Naive thymus-derived CD8-positive, alpha-beta T cell (primary cell): ENCODE measurements around the gene CCDC85C. TPM values are rescaled to one million over a fixed set of nuclear protein-coding genes. Genes with fewer than 3 reads are reported as not detected.

Experiments
- ATAC-seq, 2 donors: fragments of 150-1000 bp; cut with Tn5 transposase in 1 of 2; sonication (Bioruptor Pico), chemical (Tn5 transposase) in 1 of 2; 1 replicate in 1 of 2; 2 replicates in 1 of 2; pipeline ENCODE4 v1.10.0; 2021; ENCODE audit warnings: mild to moderate bottlenecking in 2 of 2, moderate library complexity in 2 of 2
- POLR2A ChIA-PET: fragments of 350-600 bp; sonication (Branson Sonifier 250); formaldehyde crosslinking; loops from one replicate; lab custom pipeline; 2021; ENCODE audit warnings: antibody characterized with exemption; lab: Charles Lee
- DNase-seq, 10 donors: peaks; one replicate each; pipeline versions ENCODE4 v3.0.0 to v3.0.0-alpha.2; 2020 to 2022
- H3K27ac Mint-ChIP-seq, 10 donors: one replicate each; pipeline ENCODE4 v1.8.0; 2020 to 2022; ENCODE audit warnings: mild to moderate bottlenecking in 10 of 10, mixed read lengths in 10 of 10, moderate library complexity in 4 of 10, inconsistent platforms in 1 of 10
- H3K27me3 Mint-ChIP-seq, 5 donors: one replicate each; pipeline ENCODE4 v1.8.0; 2021 to 2022; ENCODE audit warnings: mixed read lengths in 5 of 5
- H3K36me3 Mint-ChIP-seq, 3 donors: one replicate each; pipeline ENCODE4 v1.8.0; 2020 to 2022; ENCODE audit warnings: mixed read lengths in 3 of 3, mild to moderate bottlenecking in 2 of 3, inconsistent platforms in 1 of 3
- H3K4me1 Mint-ChIP-seq, 4 donors: one replicate each; pipeline ENCODE4 v1.8.0; 2021 to 2022; ENCODE audit warnings: mixed read lengths in 4 of 4
- H3K4me3 Mint-ChIP-seq, 10 donors: one replicate each; pipeline ENCODE4 v1.8.0; 2020 to 2022; ENCODE audit warnings: mild to moderate bottlenecking in 10 of 10, mixed read lengths in 10 of 10, moderate library complexity in 6 of 10, inconsistent platforms in 1 of 10
- H3K9me3 Mint-ChIP-seq, 9 donors: one replicate each; pipeline ENCODE4 v1.8.0; 2020 to 2022; ENCODE audit warnings: mixed read lengths in 9 of 9, mild to moderate bottlenecking in 3 of 9, inconsistent platforms in 1 of 9, moderate library complexity in 1 of 9
- polyA plus RNA-seq, 3 donors: library from polyadenylated mRNA; unstranded; fragments of 300-500 nt; fragmentation: Illumina TruSeq; gene quantifications; one replicate each; pipeline ENCODE4 v1.2.3, GENCODE V29; 2021
- total RNA-seq, 8 experiments: library from RNA in 2 of 8; stranded (reverse) in 2 of 8; gene quantifications; one replicate each; pipeline ENCODE4 v1.2.3 and lab custom pipeline; 2021 to 2026

The CCDC85C gene
- total and polyA plus RNA-seq, 5 experiments from 2014 or later: 0.67 to 10.1 (median 1.4) TPM

DNA sequence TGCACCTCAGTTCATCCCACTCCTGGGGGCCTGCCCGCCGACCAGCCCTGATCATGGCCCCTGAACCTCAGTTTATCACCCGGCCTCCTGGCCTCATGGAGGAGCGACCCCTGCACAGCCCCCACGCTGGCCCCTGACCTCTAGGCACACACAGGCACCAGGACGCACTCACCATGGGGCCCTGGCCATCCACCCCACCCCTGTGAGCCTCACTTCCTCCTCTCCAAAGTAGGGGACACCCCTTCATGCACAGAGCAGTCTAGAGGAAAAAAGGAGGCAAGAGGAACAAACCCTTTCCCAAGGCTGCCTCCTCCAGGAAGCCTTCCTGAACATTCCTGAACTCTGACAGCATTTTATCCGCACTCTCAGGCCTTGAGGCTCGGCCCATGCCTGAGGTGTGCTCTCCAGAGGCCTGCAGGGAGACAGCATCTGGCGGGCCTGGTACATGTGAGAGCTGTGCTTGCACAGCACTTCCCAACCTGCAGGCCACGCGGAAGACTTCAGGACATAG, 83.4 kb downstream of the CCDC85C start:
- DNase-seq (peak in 1 of 10 donors; percentile 53), ATAC-seq (no peak)
- Mint-ChIP-seq H3K4me3 (no peak overlapping the region), H3K27me3 (no peaks in the 10 kb centered on the region), H3K9me3 (no peaks in the 10 kb centered on the region), H3K36me3 (no peaks in the 10 kb centered on the region), H3K27ac (peak overlapping the region in 1 of 10 donors; percentile 41), H3K4me1 (peaks cover 6 to 16% (median 10%) of the 10 kb centered on the region in 4 donors)
- POLR2A ChIA-PET: no interaction called here

DNA sequence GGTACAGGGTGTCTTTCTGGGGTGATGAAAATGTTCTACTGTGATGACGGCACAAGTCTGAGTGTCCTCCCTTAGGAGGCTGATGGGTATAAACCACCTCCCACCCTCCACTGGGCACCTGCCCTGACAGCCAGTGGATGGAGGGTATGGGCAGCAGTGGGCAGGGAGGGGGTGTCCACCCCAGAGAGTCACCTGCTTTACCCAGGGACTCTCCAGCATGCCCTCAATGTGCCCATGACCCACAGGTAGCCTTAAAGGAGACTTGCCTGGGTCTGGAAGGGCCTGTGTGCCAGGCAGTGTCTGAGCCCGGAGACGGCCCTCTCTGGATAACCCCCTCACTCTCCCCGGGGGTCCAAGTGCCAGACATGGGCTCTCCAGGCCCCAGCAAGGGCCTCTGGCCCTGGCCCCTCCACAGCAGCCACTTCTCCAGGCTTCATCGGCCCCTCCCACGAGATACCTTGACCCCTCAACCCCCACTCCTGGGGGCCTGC, 84.0 kb downstream of the CCDC85C start:
- DNase-seq: peak in 1 of 10 donors; percentile 35
- POLR2A ChIA-PET: no interaction called here
- Mint-ChIP-seq H3K27me3 (no peaks in the 10 kb centered on the region), H3K4me1 (peaks cover 2 to 10% (median 5%) of the 10 kb centered on the region in 4 donors), H3K4me3 (no peak overlapping the region), H3K27ac (no peak overlapping the region), H3K9me3 (no peaks in the 10 kb centered on the region), H3K36me3 (no peaks in the 10 kb centered on the region)
- no peak for ATAC-seq

DNA sequence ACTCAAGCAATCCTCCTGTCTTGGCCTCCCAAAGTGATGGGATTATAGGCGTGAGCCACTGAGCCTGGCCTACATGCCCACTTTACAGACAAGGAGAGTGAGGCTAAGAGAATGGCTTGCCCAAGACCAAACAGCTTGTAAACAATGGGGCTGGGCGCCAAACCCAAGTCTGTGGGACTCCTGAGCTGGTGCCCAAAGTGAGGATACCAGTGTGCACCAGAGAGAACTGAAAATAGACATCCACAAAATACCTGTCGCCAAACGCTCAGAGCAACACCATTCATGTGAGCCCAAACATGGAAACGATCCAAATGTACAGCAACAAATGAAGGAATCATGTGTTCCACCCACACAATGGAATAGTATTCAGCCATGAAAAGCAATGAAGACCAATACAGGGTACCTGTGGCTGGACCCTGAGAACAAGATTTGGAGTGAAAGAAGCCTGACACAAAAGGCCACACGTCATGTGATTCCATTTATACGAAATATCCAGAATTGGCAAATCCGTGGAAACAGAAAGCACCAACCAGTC, 84.6 kb downstream of the CCDC85C start:
- H3K4me3 Mint-ChIP-seq: no peak overlapping the region
- DNase-seq: no peak
- POLR2A ChIA-PET: interaction anchor here (0.7 kb wide), 1 partner anchor 895 kb away, joined by 8 read pairs; no protein-coding TSS in a partner anchor
- no peak overlapping the region for H3K27ac Mint-ChIP-seq
- H3K9me3 Mint-ChIP-seq: no peaks in the 10 kb centered on the region
- no peaks in the 10 kb centered on the region for H3K36me3 Mint-ChIP-seq
- peaks cover 0 to 4% (median 1%) of the 10 kb centered on the region in 4 donors for H3K4me1 Mint-ChIP-seq
- H3K27me3 Mint-ChIP-seq: no peaks in the 10 kb centered on the region
- ATAC-seq: no peak

GRCh38 chr14:99518441-99519346, 85.3 kb downstream of the CCDC85C start:
- no peak overlapping the region for H3K4me3 Mint-ChIP-seq
- ATAC-seq (peak; percentile 83 to 88), DNase-seq (peak; percentile 63 to 89 (median 82))
- no peaks in the 10 kb centered on the region for H3K4me1 Mint-ChIP-seq
- POLR2A ChIA-PET: interaction anchor here (0.7 kb wide), 1 partner anchor 896 kb away, joined by 8 read pairs; no protein-coding TSS in a partner anchor
- H3K36me3 Mint-ChIP-seq: no peaks in the 10 kb centered on the region
- no peaks in the 10 kb centered on the region for H3K27me3 Mint-ChIP-seq
- H3K9me3 Mint-ChIP-seq: no peaks in the 10 kb centered on the region
- no peak overlapping the region for H3K27ac Mint-ChIP-seq

DNA sequence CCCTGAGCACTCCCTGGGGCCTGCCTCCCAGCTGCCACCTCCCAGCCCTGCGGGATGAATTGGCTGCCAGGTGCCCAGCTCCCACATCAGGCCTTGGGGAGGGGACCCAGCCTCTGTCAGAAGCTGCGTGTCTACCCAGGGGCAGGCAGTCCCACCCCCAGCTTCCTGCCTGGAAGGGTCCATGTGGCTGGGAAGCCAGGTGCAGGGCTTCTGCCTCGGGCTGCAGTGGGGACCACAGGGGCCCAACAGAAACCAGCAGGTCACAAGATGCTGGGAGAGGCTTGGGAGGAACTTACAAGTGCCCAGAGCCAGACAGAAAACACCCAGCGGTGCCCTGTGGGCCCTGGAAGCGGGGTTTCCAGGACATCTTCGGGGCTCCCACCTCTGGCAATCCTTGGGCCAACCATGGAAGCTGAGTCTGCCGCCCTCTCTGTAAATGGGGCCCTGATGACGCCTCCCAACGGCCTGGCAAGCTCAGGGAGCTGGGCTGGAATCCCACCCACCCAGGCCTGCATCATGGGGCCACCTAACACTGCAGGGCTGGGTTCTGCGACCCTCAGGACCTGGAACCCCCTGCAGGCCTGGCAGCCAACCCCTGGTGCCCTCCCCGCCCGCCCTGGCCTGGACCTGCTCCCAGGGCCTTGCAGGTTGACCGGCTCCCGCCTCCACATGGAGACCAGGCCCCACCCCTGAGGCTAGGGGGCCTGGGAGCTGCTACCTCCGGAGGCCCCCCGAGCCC, 86.2 kb downstream of the CCDC85C start:
- POLR2A ChIA-PET: no interaction called here
- no peak overlapping the region for H3K27ac Mint-ChIP-seq
- H3K36me3 Mint-ChIP-seq: peaks cover 0 to 4% (median 0%) of the 10 kb centered on the region in 3 donors
- H3K4me3 Mint-ChIP-seq: no peak overlapping the region
- ATAC-seq (no peak), DNase-seq (peak in 1 of 10 donors; percentile 42)
- H3K9me3 Mint-ChIP-seq: no peaks in the 10 kb centered on the region
- H3K4me1 Mint-ChIP-seq: no peaks in the 10 kb centered on the region
- no peaks in the 10 kb centered on the region for H3K27me3 Mint-ChIP-seq

DNA sequence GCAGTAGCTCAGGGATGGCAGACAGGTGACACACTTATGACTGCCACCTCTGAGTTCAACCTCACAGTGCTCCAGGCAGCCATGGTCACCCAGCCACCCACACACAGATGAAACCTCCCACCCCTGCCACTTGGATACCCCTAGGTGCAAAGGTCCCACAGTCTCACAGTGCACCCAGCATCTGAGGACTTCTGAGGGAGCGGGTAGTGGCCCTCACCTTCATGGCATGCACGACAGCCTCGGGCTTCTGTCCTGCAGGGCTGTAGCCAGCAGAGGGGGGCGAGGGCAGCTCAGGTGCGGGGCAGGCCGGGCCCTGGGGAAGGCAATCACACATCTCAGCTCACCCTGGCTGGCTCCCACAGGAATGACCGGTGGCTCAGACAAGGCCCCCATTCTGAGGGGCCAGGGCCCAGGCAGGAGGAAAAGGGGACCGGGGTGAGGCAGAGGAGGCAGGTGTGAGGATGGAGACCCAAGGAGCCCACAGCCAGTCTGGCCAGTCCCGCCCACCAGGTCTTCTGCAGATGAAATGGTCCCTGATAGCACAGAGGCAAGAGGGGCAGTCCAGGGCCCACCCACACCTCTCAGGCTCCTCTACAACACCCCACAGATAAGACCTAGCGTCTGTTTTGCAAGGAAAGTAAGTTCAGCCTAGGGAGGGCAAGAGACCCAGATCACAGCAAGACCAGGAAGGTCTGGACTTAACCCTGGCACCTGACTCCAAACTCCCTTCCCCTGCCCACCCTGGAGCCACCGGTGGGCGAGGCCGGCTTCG, 87.0 kb downstream of the CCDC85C start:
- Mint-ChIP-seq H3K27me3 (no peaks in the 10 kb centered on the region), H3K36me3 (peaks cover 0 to 10% (median 0%) of the 10 kb centered on the region in 3 donors), H3K4me1 (no peaks in the 10 kb centered on the region), H3K4me3 (peak overlapping the region in 1 of 10 donors; percentile 22), H3K27ac (peak overlapping the region in 1 of 10 donors; percentile 53), H3K9me3 (no peaks in the 10 kb centered on the region)
- POLR2A ChIA-PET: interaction anchor here (1.4 kb wide), 1 partner anchor 36 kb away, joined by 3 read pairs; the partner anchor contains the start of genes CCNK and SETD3
- no peak for ATAC-seq
- DNase-seq: peak in 1 of 10 donors; percentile 24

- H3K36me3 Mint-ChIP-seq: peaks cover 0 to 14% (median 0%) of the 10 kb centered on the region in 3 donors
- no peaks in the 10 kb centered on the region for H3K4me1 Mint-ChIP-seq
- ATAC-seq (no peak), DNase-seq (peak in 1 of 10 donors; percentile 63)
- no peak overlapping the region for H3K4me3 Mint-ChIP-seq
- peak overlapping the region in 1 of 10 donors; percentile 25 for H3K27ac Mint-ChIP-seq
- POLR2A ChIA-PET: interaction anchor here (1.4 kb wide), 1 partner anchor 35 kb away, joined by 3 read pairs; the partner anchor contains the start of genes CCNK and SETD3
- H3K9me3 Mint-ChIP-seq: no peaks in the 10 kb centered on the region
- no peaks in the 10 kb centered on the region for H3K27me3 Mint-ChIP-seq
Observed at GRCh38 chr14:99516156-99516870, 87.7 kb downstream of the CCDC85C start.

- DNase-seq: peak in 1 of 10 donors; percentile 59
- Mint-ChIP-seq H3K4me3 (no peak overlapping the region), H3K4me1 (no peaks in the 10 kb centered on the region), H3K27ac (peak overlapping the region in 2 of 10 donors; percentile 55 to 71), H3K9me3 (no peaks in the 10 kb centered on the region), H3K36me3 (peaks cover 0 to 21% (median 0%) of the 10 kb centered on the region in 3 donors), H3K27me3 (no peaks in the 10 kb centered on the region)
- POLR2A ChIA-PET: interaction anchor here (1.4 kb wide), 1 partner anchor 35 kb away, joined by 3 read pairs; the partner anchor contains the start of genes CCNK and SETD3
- no peak for ATAC-seq
Observed at GRCh38 chr14:99515301-99516155, 88.5 kb downstream of the CCDC85C start.

DNA sequence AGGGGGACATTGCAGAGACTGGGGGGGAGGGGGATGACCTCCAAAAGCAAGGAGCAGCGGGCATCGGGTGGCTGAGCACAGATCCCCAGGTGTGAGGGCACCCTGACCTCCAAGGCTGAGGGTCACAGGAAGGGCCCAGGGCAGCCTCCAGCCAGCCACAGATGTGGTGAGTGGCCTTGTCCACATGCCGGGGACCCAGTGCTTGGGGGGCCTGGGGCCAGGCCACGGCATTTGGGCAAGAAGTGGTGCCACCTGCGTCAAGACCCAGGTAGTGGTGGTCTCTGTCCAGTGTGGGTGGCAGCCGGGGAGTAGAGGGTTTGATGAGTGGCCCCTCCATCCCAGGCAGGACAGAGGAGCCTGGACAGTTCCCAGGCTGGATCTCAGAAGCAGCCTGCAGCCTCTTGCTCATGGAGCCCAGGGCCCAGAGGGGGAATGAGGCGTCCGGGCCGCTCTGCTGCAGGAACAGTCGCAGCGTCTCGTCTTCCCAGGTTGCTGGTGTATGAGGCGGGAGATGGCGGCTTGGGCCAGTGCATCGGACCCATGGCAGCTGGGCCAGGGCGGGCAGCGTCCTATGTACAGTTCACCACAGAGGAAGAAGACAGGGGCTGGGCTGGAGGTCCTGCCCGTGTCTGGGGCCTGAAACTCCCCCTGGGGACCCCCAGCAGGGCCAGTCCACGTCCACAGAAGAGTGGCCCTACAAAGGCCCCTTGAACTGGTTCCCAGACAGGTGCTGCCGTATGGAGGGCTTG, 89.3 kb downstream of the CCDC85C start:
- no peaks in the 10 kb centered on the region for H3K27me3 Mint-ChIP-seq
- peaks cover 0 to 22% (median 0%) of the 10 kb centered on the region in 3 donors for H3K36me3 Mint-ChIP-seq
- peak in 1 of 10 donors; percentile 30 for DNase-seq
- H3K9me3 Mint-ChIP-seq: no peaks in the 10 kb centered on the region
- peak overlapping the region in 2 of 10 donors; percentile 68 to 85 for H3K27ac Mint-ChIP-seq
- ATAC-seq: no peak
- peak overlapping the region in 1 of 10 donors; percentile 5 for H3K4me3 Mint-ChIP-seq
- H3K4me1 Mint-ChIP-seq: no peaks in the 10 kb centered on the region
- POLR2A ChIA-PET: no interaction called here
